MM.1S (cell line): ENCODE measurements around the gene PRSS2.

ENCODE experiments used
- CTCF ChIP-seq: fragments of 300-600 bp; sonication (generic); IDR thresholded peaks from 2 replicates; pipeline ENCODE4 v1.5.1; 2016; ENCODE audit warnings: antibody characterized with exemption, low read length, mixed read lengths
- EZH2phosphoT487 ChIP-seq: fragments of 300-600 bp; sonication (generic); IDR thresholded peaks from 2 replicates; pipeline ENCODE4 v1.6.1; 2018; ENCODE audit warnings: antibody characterized with exemption, low read length

- TF ChIP-seq EZH2phosphoT487 (no peak), CTCF (no peak)
These were observed 41.9 kb downstream of the PRSS2 start for GRCh38 chr7:142812437-142813215.
